Measurements from ENCODE around the gene COL8A1.

The COL8A1 gene

GRCh38 chr3:99702953-99703943 lies 64.9 kb downstream of the COL8A1 start:
- no peak overlapping the region for H3K27ac Mint-ChIP-seq
- no peaks in the 10 kb centered on the region for H3K9me3 Mint-ChIP-seq (ENCODE audit: low read depth)
- H3K27me3 Mint-ChIP-seq = peaks cover 5% of the 10 kb centered on the region
- no peaks in the 10 kb centered on the region for H3K4me1 Mint-ChIP-seq (ENCODE audit: low read depth)
- no peaks in the 10 kb centered on the region for H3K36me3 Mint-ChIP-seq
- H3K4me3 Mint-ChIP-seq = no peak overlapping the region

DNA sequence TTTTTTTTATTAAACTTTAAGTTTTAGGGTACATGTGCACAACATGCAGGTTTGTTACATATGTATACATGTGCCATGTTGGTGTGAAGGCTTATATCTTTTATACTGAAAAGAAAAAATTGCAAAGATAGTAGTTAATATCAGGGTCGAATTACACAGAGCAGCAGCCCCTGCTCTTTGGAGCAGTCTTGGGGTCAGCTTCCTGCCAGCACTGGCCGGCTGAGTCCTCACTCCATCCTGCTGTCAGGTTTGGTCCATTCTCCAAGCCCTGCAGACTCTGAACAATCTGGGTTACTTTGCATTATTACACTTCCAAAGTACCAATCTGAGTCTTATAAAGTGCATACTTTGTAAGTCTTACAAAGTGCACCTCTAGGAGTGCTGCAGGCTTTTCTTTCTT lies 66.0 kb downstream of the COL8A1 start:
- H3K27ac Mint-ChIP-seq = no peak overlapping the region
- H3K9me3 Mint-ChIP-seq (ENCODE audit: low read depth) = no peaks in the 10 kb centered on the region
- no peaks in the 10 kb centered on the region for H3K4me1 Mint-ChIP-seq (ENCODE audit: low read depth)
- no peak overlapping the region for H3K4me3 Mint-ChIP-seq
- H3K27me3 Mint-ChIP-seq = peaks cover 2% of the 10 kb centered on the region
- H3K36me3 Mint-ChIP-seq = no peaks in the 10 kb centered on the region

- Mint-ChIP-seq H3K36me3 (no peaks in the 10 kb centered on the region), H3K27ac (no peak overlapping the region), H3K27me3 (no peaks in the 10 kb centered on the region), H3K9me3 (ENCODE audit: low read depth) (no peaks in the 10 kb centered on the region), H3K4me1 (ENCODE audit: low read depth) (no peaks in the 10 kb centered on the region), H3K4me3 (no peak overlapping the region)
Measured at GRCh38 chr3:99706410-99706809, 68.0 kb downstream of the COL8A1 start.

DNA sequence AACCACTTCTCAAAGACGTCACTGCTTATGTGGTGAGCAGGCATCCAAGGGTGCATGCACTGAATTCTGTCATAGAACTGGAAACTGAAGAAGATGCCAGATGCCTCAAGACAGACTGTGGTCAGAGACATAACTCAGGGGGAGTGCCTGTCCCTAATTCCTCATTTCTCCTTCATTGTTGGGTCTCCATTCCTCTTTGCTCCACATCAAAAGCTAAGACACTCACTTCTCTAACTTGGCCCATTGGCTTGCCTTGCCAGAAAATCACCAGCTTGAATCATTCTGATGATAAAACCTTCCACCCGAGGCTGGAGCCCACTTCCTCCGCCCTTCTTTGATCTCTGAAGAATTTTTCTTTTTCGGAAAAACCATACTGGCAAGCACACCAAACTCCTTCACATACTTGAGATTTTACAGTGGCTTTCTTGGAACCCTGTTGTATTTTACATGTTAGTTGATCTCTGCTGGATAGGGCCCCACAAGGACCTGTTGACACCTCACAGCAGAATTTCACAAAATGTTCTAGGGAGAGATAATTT lies 69.9 kb downstream of the COL8A1 start:
- Mint-ChIP-seq H3K27me3 (peaks cover 3% of the 10 kb centered on the region), H3K4me1 (ENCODE audit: low read depth) (no peaks in the 10 kb centered on the region), H3K9me3 (ENCODE audit: low read depth) (no peaks in the 10 kb centered on the region), H3K36me3 (no peaks in the 10 kb centered on the region), H3K4me3 (no peak overlapping the region), H3K27ac (no peak overlapping the region)

DNA sequence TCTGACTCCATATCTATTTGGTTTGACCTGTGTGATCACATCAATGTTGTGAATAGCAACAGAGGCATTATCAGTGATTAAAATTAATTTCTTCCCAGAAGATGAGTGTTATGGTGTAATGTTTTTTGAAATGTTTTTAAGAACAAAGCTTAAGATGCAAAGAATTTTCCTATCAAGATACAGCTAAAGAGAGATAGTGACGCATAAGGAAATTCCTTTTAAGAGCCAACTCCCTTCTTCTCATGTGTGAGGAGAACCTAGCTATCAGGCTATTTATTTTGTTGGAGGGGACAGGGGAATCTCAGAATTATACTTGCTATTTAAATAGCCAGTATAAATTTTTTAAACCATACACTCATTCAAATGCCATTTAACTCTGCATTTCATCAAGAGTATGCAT lies 71.3 kb downstream of the COL8A1 start:
- no peak overlapping the region for H3K27ac Mint-ChIP-seq
- H3K4me3 Mint-ChIP-seq = no peak overlapping the region
- H3K27me3 Mint-ChIP-seq = peaks cover 8% of the 10 kb centered on the region

GRCh38 chr3:99710094-99710493 lies 71.7 kb downstream of the COL8A1 start:
- no peak overlapping the region for H3K4me3 Mint-ChIP-seq
- H3K36me3 Mint-ChIP-seq = no peaks in the 10 kb centered on the region
- H3K27me3 Mint-ChIP-seq = peaks cover 11% of the 10 kb centered on the region
- no peaks in the 10 kb centered on the region for H3K9me3 Mint-ChIP-seq (ENCODE audit: low read depth)
- H3K27ac Mint-ChIP-seq = no peak overlapping the region
- H3K4me1 Mint-ChIP-seq (ENCODE audit: low read depth) = no peaks in the 10 kb centered on the region

More for the DNA sequence above, 71.3 kb downstream of the COL8A1 start:
- no peaks in the 10 kb centered on the region for H3K36me3 Mint-ChIP-seq
- no peaks in the 10 kb centered on the region for H3K9me3 Mint-ChIP-seq (ENCODE audit: low read depth)
- H3K4me1 Mint-ChIP-seq (ENCODE audit: low read depth) = no peaks in the 10 kb centered on the region

DNA sequence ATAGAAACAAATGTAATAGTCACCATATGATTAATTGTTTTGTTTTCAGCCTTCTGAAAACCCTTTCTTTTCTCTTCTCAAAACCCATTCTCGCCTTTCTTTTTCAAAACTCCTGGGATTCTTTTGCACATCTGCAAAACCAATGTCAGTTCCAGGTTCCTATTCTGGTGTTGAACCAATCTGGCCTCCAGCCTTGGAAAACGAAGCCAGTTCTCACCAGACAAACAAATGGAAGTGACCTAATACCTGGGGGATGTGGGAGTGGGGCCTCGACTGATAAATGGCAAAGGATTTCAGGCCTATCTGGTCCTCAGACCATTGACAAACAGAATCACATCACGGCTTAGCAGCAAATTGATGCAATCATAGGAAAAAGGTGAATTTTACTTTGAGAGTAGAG lies 73.0 kb downstream of the COL8A1 start:
- no peaks in the 10 kb centered on the region for H3K9me3 Mint-ChIP-seq (ENCODE audit: low read depth)
- peaks cover 14% of the 10 kb centered on the region for H3K27me3 Mint-ChIP-seq
- no peaks in the 10 kb centered on the region for H3K36me3 Mint-ChIP-seq
- no peak overlapping the region for H3K4me3 Mint-ChIP-seq
- no peak overlapping the region for H3K27ac Mint-ChIP-seq
- no peaks in the 10 kb centered on the region for H3K4me1 Mint-ChIP-seq (ENCODE audit: low read depth)

DNA sequence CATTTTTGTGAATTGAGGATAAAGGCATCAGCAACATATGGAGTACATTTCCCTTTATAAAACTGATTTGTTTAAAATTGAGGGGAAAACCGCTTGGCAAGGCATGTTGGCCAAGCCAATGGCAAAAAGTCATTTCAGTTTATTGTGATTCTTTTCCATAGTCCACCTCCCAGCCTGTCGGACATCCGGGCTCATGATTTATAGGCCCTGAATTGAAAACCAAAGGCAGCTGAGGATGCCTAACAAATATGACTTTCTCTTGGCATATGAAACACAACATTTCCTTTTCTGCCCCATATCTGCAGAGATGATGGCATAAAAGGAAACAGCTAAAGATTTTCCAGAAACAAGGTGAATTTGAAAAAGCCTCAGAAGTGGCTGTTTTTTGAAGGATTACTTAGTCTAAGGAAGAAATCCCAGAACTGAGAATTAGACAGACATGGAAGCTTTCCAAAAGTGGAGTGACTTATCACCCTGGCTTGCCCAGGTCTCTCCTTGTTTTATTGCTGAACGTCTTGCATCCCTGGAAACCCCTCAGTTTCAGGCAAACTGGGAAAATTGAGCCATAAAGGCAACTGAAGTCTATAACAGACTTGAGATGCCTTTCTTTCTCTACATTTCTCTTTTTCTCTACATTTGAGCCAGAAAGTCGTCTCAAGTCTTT lies 74.0 kb downstream of the COL8A1 start:
- Mint-ChIP-seq H3K4me3 (no peak overlapping the region), H3K27ac (no peak overlapping the region), H3K4me1 (ENCODE audit: low read depth) (no peaks in the 10 kb centered on the region), H3K9me3 (ENCODE audit: low read depth) (no peaks in the 10 kb centered on the region), H3K27me3 (peaks cover 16% of the 10 kb centered on the region), H3K36me3 (no peaks in the 10 kb centered on the region)

DNA sequence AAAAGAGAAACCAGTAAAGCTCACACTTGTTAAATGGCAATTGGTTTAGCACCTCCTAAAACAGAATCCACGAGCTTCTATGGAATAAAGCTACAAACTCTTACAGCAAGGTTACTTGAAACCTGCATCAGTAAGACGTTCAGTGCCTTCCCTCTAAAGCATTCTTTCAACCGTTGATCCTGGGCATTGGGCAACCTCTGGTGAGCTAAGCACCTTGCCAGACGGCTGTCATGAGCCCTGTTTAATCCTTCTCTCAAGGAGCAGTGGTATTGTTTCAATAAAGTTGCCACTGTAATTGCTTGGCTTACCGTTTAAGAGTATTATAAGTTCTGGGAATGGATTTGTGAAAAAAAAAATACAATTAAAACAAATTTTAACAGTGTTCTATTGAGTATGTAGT lies 75.0 kb downstream of the COL8A1 start:
- H3K36me3 Mint-ChIP-seq = no peaks in the 10 kb centered on the region
- H3K4me1 Mint-ChIP-seq (ENCODE audit: low read depth) = no peaks in the 10 kb centered on the region
- H3K27me3 Mint-ChIP-seq = peaks cover 16% of the 10 kb centered on the region
- no peaks in the 10 kb centered on the region for H3K9me3 Mint-ChIP-seq (ENCODE audit: low read depth)
- H3K4me3 Mint-ChIP-seq = no peak overlapping the region
- H3K27ac Mint-ChIP-seq = no peak overlapping the region

GRCh38 chr3:99714146-99714545 lies 75.8 kb downstream of the COL8A1 start:
- Mint-ChIP-seq H3K4me1 (ENCODE audit: low read depth) (no peaks in the 10 kb centered on the region), H3K27me3 (peaks cover 16% of the 10 kb centered on the region), H3K9me3 (ENCODE audit: low read depth) (no peaks in the 10 kb centered on the region), H3K27ac (no peak overlapping the region), H3K36me3 (no peaks in the 10 kb centered on the region), H3K4me3 (no peak overlapping the region)

GRCh38 chr3:99714575-99714974 lies 76.2 kb downstream of the COL8A1 start:
- H3K4me3 Mint-ChIP-seq = no peak overlapping the region
- H3K27ac Mint-ChIP-seq = no peak overlapping the region
- H3K27me3 Mint-ChIP-seq = peaks cover 16% of the 10 kb centered on the region
- no peaks in the 10 kb centered on the region for H3K36me3 Mint-ChIP-seq
- no peaks in the 10 kb centered on the region for H3K4me1 Mint-ChIP-seq (ENCODE audit: low read depth)
- no peaks in the 10 kb centered on the region for H3K9me3 Mint-ChIP-seq (ENCODE audit: low read depth)

DNA sequence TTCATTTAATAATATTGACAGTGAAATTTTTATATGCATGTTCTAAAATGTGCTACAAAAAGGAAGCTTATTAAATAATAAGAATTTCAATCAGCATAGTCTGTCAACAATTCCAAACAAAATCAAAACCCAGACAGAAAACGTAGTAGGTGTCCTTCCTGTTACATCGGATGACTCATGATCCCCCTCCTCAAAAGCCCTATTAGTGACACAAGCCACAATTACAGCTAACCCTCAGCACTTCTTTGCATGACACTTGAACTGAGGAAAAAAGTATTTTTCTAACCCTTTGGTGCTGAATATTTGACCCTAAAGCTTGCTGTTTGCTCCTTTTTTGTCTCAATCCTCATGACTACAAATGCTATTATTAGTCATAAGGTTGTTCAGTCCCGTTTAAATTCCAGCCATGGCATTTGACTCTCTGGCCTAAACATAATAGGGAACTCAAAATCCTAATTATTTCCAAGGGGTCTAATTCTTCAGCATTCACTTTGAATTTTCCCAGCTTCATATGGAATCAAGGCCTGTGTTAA lies 78.1 kb downstream of the COL8A1 start:
- Mint-ChIP-seq H3K27me3 (peaks cover 16% of the 10 kb centered on the region), H3K9me3 (ENCODE audit: low read depth) (no peaks in the 10 kb centered on the region), H3K4me1 (ENCODE audit: low read depth) (no peaks in the 10 kb centered on the region), H3K4me3 (no peak overlapping the region), H3K27ac (no peak overlapping the region), H3K36me3 (no peaks in the 10 kb centered on the region)

GRCh38 chr3:99720985-99721632 lies 82.7 kb downstream of the COL8A1 start:
- Mint-ChIP-seq H3K36me3 (no peaks in the 10 kb centered on the region), H3K4me3 (no peak overlapping the region), H3K27me3 (peaks cover 6% of the 10 kb centered on the region), H3K9me3 (ENCODE audit: low read depth) (no peaks in the 10 kb centered on the region), H3K4me1 (ENCODE audit: low read depth) (no peaks in the 10 kb centered on the region), H3K27ac (no peak overlapping the region)

- no peak overlapping the region for H3K4me3 Mint-ChIP-seq
- H3K27ac Mint-ChIP-seq = no peak overlapping the region
- H3K27me3 Mint-ChIP-seq = peaks cover 4% of the 10 kb centered on the region
- H3K4me1 Mint-ChIP-seq (ENCODE audit: low read depth) = no peaks in the 10 kb centered on the region
- H3K9me3 Mint-ChIP-seq (ENCODE audit: low read depth) = no peaks in the 10 kb centered on the region
- no peaks in the 10 kb centered on the region for H3K36me3 Mint-ChIP-seq
Measured at GRCh38 chr3:99721633-99722007, 83.2 kb downstream of the COL8A1 start.

DNA sequence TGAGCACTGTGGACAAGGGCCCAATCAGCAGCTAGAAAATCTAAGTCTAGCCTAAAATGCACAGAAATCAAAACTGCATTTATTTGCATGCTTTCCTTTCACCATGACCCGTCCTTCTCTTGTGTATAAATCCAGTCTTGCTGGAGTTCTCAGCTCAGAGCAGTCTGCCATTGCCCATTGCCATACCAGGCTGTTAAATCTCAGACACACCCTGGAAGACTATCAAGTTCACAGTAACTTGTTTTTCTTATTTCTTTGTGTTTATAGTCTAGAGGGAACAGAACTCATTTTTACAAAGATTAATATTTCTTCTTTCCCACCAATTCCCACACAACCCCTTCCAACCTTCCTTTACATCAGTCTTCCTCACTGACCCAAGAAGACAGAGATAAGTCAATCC lies 85.9 kb downstream of the COL8A1 start:
- H3K27me3 Mint-ChIP-seq = peaks cover 4% of the 10 kb centered on the region
- H3K4me1 Mint-ChIP-seq (ENCODE audit: low read depth) = no peaks in the 10 kb centered on the region
- H3K4me3 Mint-ChIP-seq = no peak overlapping the region
- no peaks in the 10 kb centered on the region for H3K9me3 Mint-ChIP-seq (ENCODE audit: low read depth)
- no peaks in the 10 kb centered on the region for H3K36me3 Mint-ChIP-seq
- H3K27ac Mint-ChIP-seq = no peak overlapping the region

All from activated naive CD8-positive, alpha-beta T cell (primary cell).